IMR-90 (cell line): ENCODE results near the gene TIMM21. TPM values are rescaled to one million over a fixed set of nuclear protein-coding genes. Genes with fewer than 3 reads are reported as not detected.

Experiments used
- ATAC-seq: fragments of 200-7000 bp; cut with Tn5 transposase; 2 replicates; pipeline ENCODE4 v1.9.1; 2020; ENCODE audit warnings: low read depth, mild to moderate bottlenecking, moderate library complexity
- BruUV-seq: library from RNA; stranded (reverse); fragments of 400-500 nt; replicated peaks from 2 replicates; lab custom pipeline; 2021; lab: Mats Ljungman, UMichigan
- CTCF ChIA-PET: fragments of 300-600 bp; formaldehyde crosslinking; extraction: SDS; loops from one replicate; lab custom pipeline; 2021; ENCODE audit warnings: antibody characterized with exemption; lab: Yijun Ruan, JAX
- POLR2A ChIA-PET: fragments of 300-600 bp; sonication (Branson Sonifier 250); formaldehyde crosslinking; loops from one replicate; lab custom pipeline; 2022; ENCODE audit warnings: antibody characterized with exemption; ENCODE audit not compliant: unreplicated experiment; lab: Charles Lee
- DNase-seq: peaks from one replicate; pipeline ENCODE4 v3.0.0; 2013
- H2AFZ ChIP-seq: replicated peaks from 2 replicates; pipeline ENCODE3; 2013; ENCODE audit warnings: low read length, mild to moderate bottlenecking; ENCODE audit not compliant: poor library complexity
- H2AK5ac ChIP-seq: 2 replicates; pipeline ENCODE4 v1.6.1; 2013; ENCODE audit warnings: low read depth, low read length, inconsistent platforms
- H2AK9ac ChIP-seq: replicated peaks from 2 replicates; pipeline ENCODE3; 2013; ENCODE audit warnings: mild to moderate bottlenecking, low read depth, low read length, moderate library complexity; ENCODE audit not compliant: poor library complexity
- H2BK120ac ChIP-seq: 2 replicates; pipeline ENCODE4 v1.6.1; 2013; ENCODE audit warnings: low read depth, low read length, inconsistent platforms
- H2BK15ac ChIP-seq: 3 replicates; pipeline ENCODE4 v1.6.1; 2013; ENCODE audit warnings: low read depth, low read length, inconsistent platforms
- H2BK20ac ChIP-seq: 2 replicates; pipeline ENCODE4 v1.6.1; 2013; ENCODE audit warnings: low read depth, mild to moderate bottlenecking, inconsistent platforms, low read length, moderate library complexity
- H2BK5ac ChIP-seq: 2 replicates; pipeline ENCODE4 v1.6.1; 2013; ENCODE audit warnings: mild to moderate bottlenecking, low read depth, low read length, inconsistent platforms; ENCODE audit not compliant: poor library complexity, severe bottlenecking
- H3K14ac ChIP-seq: replicated peaks from 2 replicates; pipeline ENCODE4 v1.6.1; 2013; ENCODE audit warnings: low read depth, low read length, inconsistent platforms
- H3K18ac ChIP-seq: 2 replicates; pipeline ENCODE4 v1.6.1; 2013; ENCODE audit warnings: low read depth, low read length, control low read depth
- H3K23ac ChIP-seq: 2 replicates; pipeline ENCODE4 v1.6.1; 2013; ENCODE audit warnings: low read depth, low read length, inconsistent platforms
- H3K27ac ChIP-seq: 2 replicates; pipeline ENCODE4 v1.5.1; 2013; ENCODE audit warnings: mild to moderate bottlenecking, control low read depth, low read length; ENCODE audit not compliant: insufficient read depth
- H3K27me3 ChIP-seq: 2 replicates; pipeline ENCODE4 v1.6.1; 2013; ENCODE audit warnings: low read length; ENCODE audit not compliant: control insufficient read depth, insufficient read depth
- H3K36me3 ChIP-seq: 2 replicates; pipeline ENCODE4 v1.6.1; 2013; ENCODE audit warnings: low read length, mixed read lengths; ENCODE audit not compliant: control insufficient read depth, insufficient read depth
- H3K4ac ChIP-seq: 2 replicates; pipeline ENCODE4 v1.6.1; 2013; ENCODE audit warnings: low read depth, low read length, inconsistent platforms
- H3K4me1 ChIP-seq: 2 replicates; pipeline ENCODE4 v1.6.1; 2013; ENCODE audit warnings: low read length, mixed read lengths; ENCODE audit not compliant: control insufficient read depth, insufficient read depth
- H3K4me2 ChIP-seq: 2 replicates; pipeline ENCODE4 v1.6.1; 2013; ENCODE audit warnings: low read depth, mild to moderate bottlenecking, control low read depth, low read length, moderate library complexity
- H3K4me3 ChIP-seq: 2 replicates; pipeline ENCODE4 v1.5.1; 2013; ENCODE audit warnings: low read depth, mild to moderate bottlenecking, control low read depth, low read length, moderate library complexity; ENCODE audit not compliant: insufficient read depth
- H3K56ac ChIP-seq: 2 replicates; pipeline ENCODE4 v1.6.1; 2013; ENCODE audit warnings: low read length, inconsistent platforms; ENCODE audit not compliant: insufficient read depth; ENCODE audit errors: extremely low read depth
- H3K79me1 ChIP-seq, 2 experiments: 2 replicates each; pipeline ENCODE4 v1.6.1; 2013; ENCODE audit warnings: low read length in 2 of 2, inconsistent platforms in 1 of 2, low read depth in 1 of 2
- H3K9ac ChIP-seq: 2 replicates; pipeline ENCODE4 v1.6.1; 2013; ENCODE audit warnings: low read depth, low read length, control low read depth
- H3K9me1 ChIP-seq: 2 replicates; pipeline ENCODE4 v1.6.1; 2013; ENCODE audit warnings: low read length, inconsistent platforms; ENCODE audit not compliant: insufficient read depth
- H3K9me3 ChIP-seq: 2 replicates; pipeline ENCODE4 v1.6.1; 2013; ENCODE audit warnings: low read length; ENCODE audit not compliant: control insufficient read depth, insufficient read depth
- H4K20me1 ChIP-seq: 2 replicates; pipeline ENCODE4 v1.6.1; 2013; ENCODE audit warnings: low read length, inconsistent platforms; ENCODE audit not compliant: insufficient read depth
- H4K5ac ChIP-seq: 2 replicates; pipeline ENCODE4 v1.6.1; 2013; ENCODE audit warnings: mild to moderate bottlenecking, low read depth, low read length, control low read depth
- H4K8ac ChIP-seq, 2 experiments: 2 replicates each; pipeline ENCODE4 v1.6.1; 2013; ENCODE audit warnings: low read depth in 2 of 2, low read length in 2 of 2, control low read depth in 1 of 2, inconsistent platforms in 1 of 2
- H4K91ac ChIP-seq: 2 replicates; pipeline ENCODE4 v1.6.1; 2013; ENCODE audit warnings: low read depth, low read length, inconsistent platforms; ENCODE audit not compliant: insufficient read depth
- MXI1 ChIP-seq: IDR thresholded peaks from 2 replicates; pipeline ENCODE4 v1.6.1; 2012; ENCODE audit warnings: low read depth, mild to moderate bottlenecking, low read length, moderate library complexity, borderline replicate concordance
- RFX5 ChIP-seq: IDR thresholded peaks from 2 replicates; pipeline ENCODE4 v1.8.0; 2012; ENCODE audit warnings: low read depth, mild to moderate bottlenecking, low read length, moderate library complexity
- WGBS, 2 experiments: methylation state at CpG; one replicate each; pipeline versions ENCODE4 v1.1.5 to v1.1.7; 2013; ENCODE audit warnings: missing lambda C conversion rate in 2 of 2; ENCODE audit not compliant: insufficient read length in 1 of 2; ENCODE audit errors: extremely low coverage in 2 of 2; 5-methylcytosine and 5-hydroxymethylcytosine counted together
- dilution Hi-C: fragments of 300-500 bp; cut with HindIII; formaldehyde crosslinking; loops from one replicate; pipeline ENCODE4 v1.14.3; 2018; ENCODE audit warnings: low sequenced_read_pairs; ENCODE audit not compliant: unreplicated experiment
- in situ Hi-C: fragments of 300-500 bp; cut with MboI; formaldehyde crosslinking; loops from 3 replicates; pipeline ENCODE4 v1.14.3; 2019; ENCODE audit warnings: low sequenced_read_pairs, inconsistent platforms, mixed read lengths
- intact Hi-C: fragments of 100-400 bp; cut with micrococcal nuclease; formaldehyde crosslinking; loops from 2 replicates; pipeline ENCODE4 v1.10.0; 2022
- polyA plus RNA-seq, 3 experiments: library from polyadenylated mRNA; depleted of rRNA; stranded (reverse); fragments of >200 nt; gene quantifications; 2 replicates each; pipeline ENCODE4 v1.2.3, GENCODE V29; 2012; ENCODE audit warnings: low replicate concordance in 1 of 3
- total RNA-seq: library from RNA; depleted of rRNA; stranded (reverse); fragments of >200 nt; gene quantifications from 2 replicates; pipeline ENCODE4 v1.2.3, GENCODE V29; 2012

Gene TIMM21
- total and polyA plus RNA-seq, 2 of the 4 experiments (the other 2 are of a cell fraction): 42.8 to 52.7 TPM

GRCh38 chr18:74147491-74147778 lies 888 bp upstream of the TIMM21 start:
- in situ Hi-C loops (no loop called here), dilution Hi-C loops (no loop called here), intact Hi-C loops (loop anchor here (1.0 to 10.0 kb wide), 2 partner anchors 43 to 463 kb away; no protein-coding TSS in a partner anchor)
- H3K4ac ChIP-seq: peak overlapping the region; percentile 95
- peak overlapping the region; percentile 96 for H4K5ac ChIP-seq
- peaks cover 12 to 30% of the 10 kb centered on the region in 2 experiments; a peak in 3 of 4 replicates for H3K79me1 ChIP-seq
- peak overlapping the region; percentile 95 for H2AFZ ChIP-seq
- peak overlapping the region; percentile 93 for H2BK120ac ChIP-seq
- no peaks in the 10 kb centered on the region for H3K27me3 ChIP-seq
- ATAC-seq (no peak), DNase-seq (no peak)
- POLR2A ChIA-PET: no interaction called here
- peak overlapping the region; percentile 27 to 93; a peak in 2 of 4 replicates for H4K8ac ChIP-seq
- no peaks in the 10 kb centered on the region for H3K9me3 ChIP-seq
- peak overlapping the region; percentile 99 for H3K27ac ChIP-seq
- peak overlapping the region; percentile 56 for H3K4me3 ChIP-seq
- peak overlapping the region; percentile 38 for H3K9ac ChIP-seq
- H3K4me2 ChIP-seq: peak overlapping the region; percentile 94
- H3K14ac ChIP-seq: peak overlapping the region; percentile 82; the same call in 1 of the 2 replicates
- BruUV-seq: no TSS peak
- peak overlapping the region; percentile 50; the same call in 1 of the 2 replicates for H3K56ac ChIP-seq
- H2AK5ac ChIP-seq: no peak overlapping the region
- H4K91ac ChIP-seq: peak overlapping the region; percentile 86
- H2AK9ac ChIP-seq: peak overlapping the region; percentile 66
- peaks cover 7% of the 10 kb centered on the region for H3K9me1 ChIP-seq
- TF ChIP-seq RFX5 (no peak), MXI1 (0 out of 2 replicates have a peak, but pooled peaks have one; percentile 79)
- no peaks in the 10 kb centered on the region; the same call in 1 of the 2 replicates for H3K36me3 ChIP-seq
- WGBS, 2 experiments: 0% methylated on average over 14 of the region's 28 CpGs; no CpG with 5 or more reads in 1 of the 2 experiments
- H2BK20ac ChIP-seq: peak overlapping the region; percentile 97
- peak overlapping the region; percentile 99 for H2BK5ac ChIP-seq
- peak overlapping the region; percentile 89; the same call in 1 of the 2 replicates for H3K23ac ChIP-seq
- H3K4me1 ChIP-seq: peaks cover 8% of the 10 kb centered on the region
- no peaks in the 10 kb centered on the region for H4K20me1 ChIP-seq
- H3K18ac ChIP-seq: peak overlapping the region; percentile 94; the same call in 1 of the 2 replicates
- no peak overlapping the region for H2BK15ac ChIP-seq
- CTCF ChIA-PET: no interaction called here
